Choroid plexus epithelial cell (primary cell): ENCODE measurements around the gene APBB2.

Experiments used
- DNase-seq: peaks from one replicate; pipeline ENCODE4 v3.0.0-alpha.2; 2010; ENCODE audit warnings: low read depth
- H3K4me3 ChIP-seq: 2 replicates; pipeline ENCODE4 v1.5.1; 2011; ENCODE audit warnings: low read depth, mild to moderate bottlenecking, control low read depth, low read length, moderate library complexity
- CTCF ChIP-seq: conservative IDR thresholded peaks from 2 replicates; pipeline ENCODE4 v1.5.1; 2011; ENCODE audit warnings: low read depth, mild to moderate bottlenecking, control low read depth, inconsistent platforms, low read length, moderate library complexity

The APBB2 gene

DNA sequence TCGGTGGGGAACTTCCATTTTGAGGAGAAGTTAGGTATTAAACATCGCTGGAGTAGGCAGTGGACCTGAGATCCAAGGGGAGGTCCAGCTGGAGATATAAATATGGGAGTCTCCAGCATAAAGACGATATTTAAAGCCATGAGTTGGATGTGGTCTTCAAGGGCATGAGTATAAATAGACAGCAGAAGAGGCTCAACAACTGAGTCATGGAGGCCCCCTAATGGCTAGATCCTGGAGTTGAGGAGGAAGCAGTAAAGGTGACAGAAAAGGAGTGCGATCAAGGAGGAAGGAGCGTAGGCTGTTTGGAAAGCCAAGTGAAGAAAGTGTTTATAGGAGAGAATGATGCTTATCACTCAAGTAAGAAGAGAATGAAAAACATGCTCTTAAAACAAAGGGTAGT lies 18.1 kb upstream of the APBB2 start:
- peak; percentile 49 for DNase-seq

GRCh38 chr4:41227902-41228301 lies 13.6 kb upstream of the APBB2 start:
- no peak for TF ChIP-seq CTCF
- no peak overlapping the region for H3K4me3 ChIP-seq
- DNase-seq = no peak

More for the DNA sequence above, 18.1 kb upstream of the APBB2 start:
- peak; percentile 49 for TF ChIP-seq CTCF
- no peak overlapping the region for H3K4me3 ChIP-seq

GRCh38 chr4:41221850-41222645 lies 7.7 kb upstream of the APBB2 start:
- DNase-seq = no peak
- TF ChIP-seq CTCF = no peak
- no peak overlapping the region for H3K4me3 ChIP-seq

DNA sequence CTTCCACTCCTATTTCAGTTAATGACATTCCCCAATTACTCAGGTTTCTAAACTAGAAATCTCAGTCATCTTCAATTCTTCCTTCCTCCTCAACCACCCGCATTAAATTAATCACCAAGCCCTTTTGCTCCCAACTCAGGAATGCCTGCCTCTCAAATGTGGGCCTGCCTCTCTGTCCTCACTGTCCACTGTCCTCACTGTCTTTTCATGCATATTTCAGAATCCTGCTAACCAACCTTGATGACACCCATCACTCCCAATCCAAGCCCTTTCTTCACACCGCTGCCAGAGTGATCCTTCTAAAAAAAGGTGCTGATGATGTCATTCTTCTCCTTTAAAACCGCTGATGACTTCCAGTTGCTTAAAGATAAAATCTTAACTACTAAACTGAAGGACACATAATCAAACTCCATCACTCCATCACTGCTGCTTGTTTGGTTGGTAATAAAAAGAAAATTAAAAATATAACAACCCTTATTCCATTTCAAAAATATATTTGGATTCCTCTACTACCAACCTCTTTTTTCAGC lies 5.1 kb upstream of the APBB2 start:
- no peak for DNase-seq
- no peak overlapping the region for H3K4me3 ChIP-seq
- no peak for TF ChIP-seq CTCF

GRCh38 chr4:41218703-41219102 lies 4.4 kb upstream of the APBB2 start:
- no peak for TF ChIP-seq CTCF
- H3K4me3 ChIP-seq = no peak overlapping the region
- DNase-seq = no peak

DNA sequence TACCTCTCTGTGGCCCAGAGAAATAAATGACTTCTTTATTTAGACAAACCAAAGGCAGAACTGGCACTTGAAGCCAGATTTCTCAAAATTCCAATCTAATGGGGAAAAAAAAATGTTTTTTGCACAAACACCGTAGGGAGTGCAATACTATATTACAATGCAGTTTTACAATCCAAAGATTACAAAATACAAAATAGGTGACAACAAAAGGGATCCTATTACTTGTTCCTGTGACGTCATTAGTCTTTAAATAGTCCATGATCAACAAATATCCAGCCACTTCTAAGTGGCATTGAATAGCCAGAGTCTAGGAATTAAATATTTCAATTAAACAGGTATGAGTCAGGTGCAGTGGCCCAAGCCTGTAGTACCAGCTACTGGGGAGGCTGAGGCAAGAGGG lies 3.0 kb upstream of the APBB2 start:
- DNase-seq = no peak
- H3K4me3 ChIP-seq = no peak overlapping the region
- no peak for TF ChIP-seq CTCF

DNA sequence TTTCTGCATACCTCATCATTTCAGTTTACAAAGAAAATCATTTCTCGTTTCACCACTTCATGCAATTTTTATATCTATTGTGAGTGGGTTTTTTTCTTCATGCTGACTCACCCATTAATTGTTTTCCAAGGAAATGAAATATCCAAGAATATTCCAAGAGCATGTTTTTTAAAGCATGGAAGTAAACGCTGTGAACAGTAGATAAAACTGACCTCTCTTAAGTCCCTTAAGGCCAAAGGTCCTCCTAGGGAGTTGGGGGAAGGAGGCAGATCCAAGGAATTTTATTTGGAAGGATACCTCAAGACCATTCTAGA lies 2.6 kb upstream of the APBB2 start:
- no peak for TF ChIP-seq CTCF
- peak overlapping the region; percentile 82 for H3K4me3 ChIP-seq
- DNase-seq = no peak
